Type B pancreatic cell (in vitro differentiated cells): ENCODE data around the gene COA1. TPM values are rescaled to one million over a fixed set of nuclear protein-coding genes. Genes with fewer than 3 reads are reported as not detected.

Source experiments
- DNase-seq: peaks from one replicate; pipeline ENCODE4 v3.0.0; 2021; ENCODE audit warnings: mixed read lengths; ENCODE audit not compliant: unreplicated experiment; ENCODE audit errors: extremely low spot score
- H3K27ac Mint-ChIP-seq: 2 replicates; pipeline ENCODE4 v1.8.0; 2021; ENCODE audit warnings: mild to moderate bottlenecking, mixed read lengths
- H3K27me3 Mint-ChIP-seq: 2 replicates; pipeline ENCODE4 v1.8.0; 2021; ENCODE audit warnings: mixed read lengths
- H3K36me3 Mint-ChIP-seq: 2 replicates; pipeline ENCODE4 v1.8.0; 2021; ENCODE audit warnings: mixed read lengths
- H3K4me1 Mint-ChIP-seq: one replicate; pipeline ENCODE4 v1.8.0; 2021; ENCODE audit warnings: mixed read lengths; ENCODE audit not compliant: unreplicated experiment
- H3K4me3 Mint-ChIP-seq: 2 replicates; pipeline ENCODE4 v1.8.0; 2021; ENCODE audit warnings: mild to moderate bottlenecking, mixed read lengths
- H3K9me3 Mint-ChIP-seq: 2 replicates; pipeline ENCODE4 v1.8.0; 2021; ENCODE audit warnings: mixed read lengths
- total RNA-seq: library from RNA; stranded (reverse); gene quantifications from 2 replicates; pipeline ENCODE4 v1.2.1, GENCODE V29; 2021; ENCODE audit warnings: low replicate concordance
- TF ChIP-seq, protein P1 (sequence below): fragments of 200-600 bp; sonication (generic); conservative IDR thresholded peaks from 2 replicates; pipeline ENCODE4 v1.5.0; 2021; ENCODE audit warnings: antibody characterized with exemption, mild to moderate bottlenecking

COA1 gene
- total RNA-seq, 1 donor from 2014 or later, result 75.3 TPM

DNA sequence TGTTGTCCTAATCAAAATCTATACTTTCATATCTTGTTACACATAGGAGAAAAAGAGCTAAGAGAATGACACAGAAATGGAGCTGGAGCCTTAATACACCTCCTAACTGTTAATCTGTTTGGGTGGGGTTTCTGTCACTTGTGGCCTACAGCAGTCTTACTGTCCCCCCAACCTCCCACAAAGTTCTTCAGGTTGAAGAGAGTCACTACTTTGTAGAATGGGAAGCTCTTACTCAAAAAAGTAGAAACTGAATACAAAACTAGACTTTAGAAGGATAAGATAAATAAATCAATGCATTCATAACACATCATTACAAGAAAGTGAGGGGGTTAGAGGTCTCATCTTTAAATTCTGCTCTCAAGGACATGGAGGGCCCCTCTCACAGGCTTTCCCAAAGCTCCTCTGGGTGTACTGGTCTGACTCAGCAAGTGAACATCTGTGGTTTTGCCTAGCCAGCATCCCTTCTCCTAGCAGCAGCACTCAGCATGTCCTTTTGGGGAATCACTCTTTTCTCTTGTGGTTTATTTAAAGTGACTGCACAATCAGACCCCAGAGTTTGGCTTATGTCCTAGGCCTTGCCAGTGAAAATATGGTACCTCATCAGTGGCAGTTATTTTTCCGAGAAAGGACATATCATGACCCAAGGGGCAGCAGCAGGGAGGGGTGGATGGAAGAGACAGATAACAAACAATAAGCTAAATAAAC is 27.2 kb upstream of the COA1 start:
- no peaks in the 10 kb centered on the region for H3K36me3 Mint-ChIP-seq
- H3K27ac Mint-ChIP-seq, result peak overlapping the region; percentile 29
- TF ChIP-seq, protein P1, sequence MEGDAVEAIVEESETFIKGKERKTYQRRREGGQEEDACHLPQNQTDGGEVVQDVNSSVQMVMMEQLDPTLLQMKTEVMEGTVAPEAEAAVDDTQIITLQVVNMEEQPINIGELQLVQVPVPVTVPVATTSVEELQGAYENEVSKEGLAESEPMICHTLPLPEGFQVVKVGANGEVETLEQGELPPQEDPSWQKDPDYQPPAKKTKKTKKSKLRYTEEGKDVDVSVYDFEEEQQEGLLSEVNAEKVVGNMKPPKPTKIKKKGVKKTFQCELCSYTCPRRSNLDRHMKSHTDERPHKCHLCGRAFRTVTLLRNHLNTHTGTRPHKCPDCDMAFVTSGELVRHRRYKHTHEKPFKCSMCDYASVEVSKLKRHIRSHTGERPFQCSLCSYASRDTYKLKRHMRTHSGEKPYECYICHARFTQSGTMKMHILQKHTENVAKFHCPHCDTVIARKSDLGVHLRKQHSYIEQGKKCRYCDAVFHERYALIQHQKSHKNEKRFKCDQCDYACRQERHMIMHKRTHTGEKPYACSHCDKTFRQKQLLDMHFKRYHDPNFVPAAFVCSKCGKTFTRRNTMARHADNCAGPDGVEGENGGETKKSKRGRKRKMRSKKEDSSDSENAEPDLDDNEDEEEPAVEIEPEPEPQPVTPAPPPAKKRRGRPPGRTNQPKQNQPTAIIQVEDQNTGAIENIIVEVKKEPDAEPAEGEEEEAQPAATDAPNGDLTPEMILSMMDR, result no peak
- DNase-seq, result no peak
- H3K4me3 Mint-ChIP-seq, result peak overlapping the region; percentile 75
- no peaks in the 10 kb centered on the region for H3K9me3 Mint-ChIP-seq
- no peaks in the 10 kb centered on the region for H3K4me1 Mint-ChIP-seq
- peaks cover 43% of the 10 kb centered on the region for H3K27me3 Mint-ChIP-seq

DNA sequence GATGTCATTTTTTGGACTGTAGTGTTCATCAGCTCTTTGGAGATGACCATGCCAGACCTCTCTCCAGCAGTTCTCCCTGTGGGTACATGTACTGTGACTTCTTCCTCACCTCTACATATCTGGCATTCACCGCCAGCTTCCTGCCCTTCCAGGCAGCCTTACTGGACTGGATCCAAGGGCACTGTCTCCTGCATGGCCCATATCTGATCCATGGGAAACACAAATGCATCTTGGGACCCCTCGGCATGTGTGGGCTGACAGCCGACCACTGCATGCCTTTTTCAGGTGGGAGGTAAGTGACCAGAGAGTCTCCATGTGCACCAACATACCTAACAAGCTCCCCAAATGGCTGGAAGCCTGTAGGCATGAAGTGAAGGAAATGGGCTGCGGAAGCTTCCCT is 25.3 kb upstream of the COA1 start:
- Mint-ChIP-seq H3K27ac (no peak overlapping the region), H3K27me3 (peaks cover 46% of the 10 kb centered on the region), H3K9me3 (no peaks in the 10 kb centered on the region), H3K4me3 (no peak overlapping the region), H3K36me3 (no peaks in the 10 kb centered on the region), H3K4me1 (no peaks in the 10 kb centered on the region)
- TF ChIP-seq, protein P1, result no peak
- DNase-seq, result no peak

DNA sequence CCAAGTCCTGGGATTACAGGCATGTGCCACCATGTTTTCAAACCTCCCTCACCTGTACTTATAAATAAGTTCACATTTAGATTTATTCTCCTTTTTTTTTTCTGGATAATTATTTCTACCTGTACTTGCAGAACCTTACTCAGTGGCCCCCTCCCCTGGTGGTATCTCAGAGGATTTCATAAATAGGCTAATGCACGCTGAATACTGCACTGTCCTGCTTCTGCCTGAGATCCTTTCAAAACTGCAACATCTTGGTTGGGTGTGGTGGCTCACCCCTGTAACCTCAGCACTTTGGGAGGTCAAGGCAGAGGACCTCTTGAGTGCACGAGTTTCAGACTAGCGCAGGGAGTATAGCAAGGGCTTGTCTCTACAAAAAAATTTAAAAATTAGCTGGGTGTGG is 24.5 kb upstream of the COA1 start:
- TF ChIP-seq, protein P1, result no peak
- Mint-ChIP-seq H3K27ac (no peak overlapping the region), H3K4me3 (no peak overlapping the region), H3K9me3 (no peaks in the 10 kb centered on the region), H3K36me3 (no peaks in the 10 kb centered on the region), H3K4me1 (no peaks in the 10 kb centered on the region), H3K27me3 (peaks cover 45% of the 10 kb centered on the region)
- no peak for DNase-seq

DNA sequence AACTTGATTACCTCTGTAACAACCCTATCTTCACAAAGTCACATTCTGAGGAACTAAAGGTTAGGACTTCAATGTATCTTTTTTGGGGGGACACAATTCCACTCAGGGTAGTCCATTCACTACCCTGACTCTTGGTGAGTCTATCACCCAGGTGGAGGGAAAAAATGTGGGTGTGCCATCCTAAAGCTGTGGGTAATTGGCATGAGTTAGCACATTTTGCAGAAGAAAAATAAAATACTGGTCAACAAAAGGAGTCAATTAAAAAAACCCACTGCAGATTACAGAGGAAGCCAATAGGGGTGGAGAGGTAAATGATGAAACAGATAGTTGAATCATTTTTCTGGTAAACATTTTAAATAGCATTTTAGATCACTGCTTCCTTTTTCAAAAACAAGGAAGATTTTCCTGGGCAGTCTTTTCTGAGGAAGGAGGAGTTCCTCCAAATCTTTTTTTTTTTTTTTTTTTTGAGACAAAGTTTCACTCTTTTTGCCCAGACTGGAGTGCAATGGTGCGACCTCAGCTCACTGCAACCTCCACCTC is 24.0 kb upstream of the COA1 start:
- Mint-ChIP-seq H3K27ac (no peak overlapping the region), H3K36me3 (no peaks in the 10 kb centered on the region), H3K9me3 (no peaks in the 10 kb centered on the region), H3K4me1 (no peaks in the 10 kb centered on the region), H3K4me3 (no peak overlapping the region), H3K27me3 (peaks cover 47% of the 10 kb centered on the region)
- TF ChIP-seq, protein P1, result no peak
- no peak for DNase-seq

DNA sequence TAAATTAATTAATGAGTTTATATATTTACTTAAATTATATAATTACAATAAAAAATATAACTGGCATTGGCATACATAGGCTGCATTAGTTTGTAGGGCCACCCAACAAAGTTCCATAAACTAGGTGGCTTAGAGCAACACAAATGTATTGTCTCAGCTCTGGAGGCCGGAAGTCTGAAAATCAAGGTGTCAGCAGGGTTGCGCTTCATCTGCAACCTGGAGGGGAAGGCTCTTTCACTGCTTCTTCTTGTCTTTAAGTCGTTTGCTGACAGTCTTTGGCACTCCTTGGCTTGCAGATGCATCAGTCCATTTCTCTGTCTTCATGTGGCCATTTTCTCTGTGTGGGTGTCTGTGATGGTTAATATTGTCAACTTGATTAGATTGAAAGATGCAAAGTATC is 23.1 kb upstream of the COA1 start:
- no peaks in the 10 kb centered on the region for H3K9me3 Mint-ChIP-seq
- no peak for DNase-seq
- H3K4me1 Mint-ChIP-seq, result no peaks in the 10 kb centered on the region
- peaks cover 46% of the 10 kb centered on the region for H3K27me3 Mint-ChIP-seq
- H3K36me3 Mint-ChIP-seq, result no peaks in the 10 kb centered on the region
- no peak overlapping the region for H3K27ac Mint-ChIP-seq
- H3K4me3 Mint-ChIP-seq, result no peak overlapping the region
- TF ChIP-seq, protein P1, result no peak
